ENCODE measurements around the gene ZNF283.

Gene ZNF283

DNA sequence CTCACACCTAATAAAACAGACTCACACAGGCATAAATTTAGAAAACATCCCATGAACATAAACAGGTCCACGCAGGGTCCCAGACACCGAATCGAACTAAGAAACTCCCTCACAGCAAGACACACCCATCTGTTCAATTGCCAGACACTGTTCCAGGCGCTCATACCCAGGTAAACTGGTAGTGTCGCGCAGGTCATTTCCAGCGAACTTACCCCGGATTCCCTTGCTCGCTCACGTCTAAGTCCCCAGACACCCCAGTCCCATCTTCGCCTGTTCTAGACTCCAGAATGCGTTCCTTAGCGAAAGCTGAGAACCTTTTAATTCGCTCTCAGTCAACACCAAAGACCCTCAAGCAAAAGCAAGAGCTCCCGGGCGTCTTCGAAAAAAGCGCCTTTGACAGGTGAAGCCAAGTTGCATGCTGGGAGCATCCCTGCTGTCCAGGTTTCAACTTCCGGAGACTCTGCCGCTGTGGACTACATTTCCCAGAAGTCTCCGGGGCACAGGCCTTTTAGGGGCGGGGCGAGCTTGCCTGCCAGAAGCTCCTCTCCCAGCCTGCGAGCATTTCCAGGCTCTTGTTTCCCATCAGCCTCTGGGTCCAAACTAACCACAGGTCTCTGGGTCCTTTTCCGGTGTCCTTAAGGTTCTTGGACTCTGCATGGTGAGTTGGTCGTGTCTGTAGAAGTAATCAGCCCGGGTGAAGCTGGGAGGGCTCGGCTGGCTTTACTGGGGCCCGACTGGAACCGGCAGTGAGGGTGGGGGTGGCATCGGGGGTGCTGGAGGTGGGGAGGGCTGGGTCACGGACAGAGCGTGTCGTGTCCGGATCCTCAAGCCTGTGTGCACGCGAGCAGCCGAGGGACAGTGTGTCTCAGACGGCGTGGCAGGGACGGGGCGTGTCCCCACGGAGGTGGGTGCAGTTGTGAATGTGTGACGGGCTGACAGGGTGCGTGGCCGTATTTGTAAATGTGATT lies at the start of gene ZNF283:
Gene ZNF283, plus strand, starts transcription at position 535 of the 968 bp plus-strand sequence. CDS start 6,184 bp downstream, outside the sequence.
- H3K36me3 ChIP-seq = peaks cover 31 to 37% (median 35%) of the 10 kb centered on the region in 3 donors
- peak within 1 kb of the TSS; percentile 64 to 72 for H3K27ac ChIP-seq
- no peaks in the 10 kb centered on the region for H3K9me3 ChIP-seq
- peaks cover 0 to 8% (median 5%) of the 10 kb centered on the region in 4 donors for H3K4me1 ChIP-seq
- TF ChIP-seq, protein P1, sequence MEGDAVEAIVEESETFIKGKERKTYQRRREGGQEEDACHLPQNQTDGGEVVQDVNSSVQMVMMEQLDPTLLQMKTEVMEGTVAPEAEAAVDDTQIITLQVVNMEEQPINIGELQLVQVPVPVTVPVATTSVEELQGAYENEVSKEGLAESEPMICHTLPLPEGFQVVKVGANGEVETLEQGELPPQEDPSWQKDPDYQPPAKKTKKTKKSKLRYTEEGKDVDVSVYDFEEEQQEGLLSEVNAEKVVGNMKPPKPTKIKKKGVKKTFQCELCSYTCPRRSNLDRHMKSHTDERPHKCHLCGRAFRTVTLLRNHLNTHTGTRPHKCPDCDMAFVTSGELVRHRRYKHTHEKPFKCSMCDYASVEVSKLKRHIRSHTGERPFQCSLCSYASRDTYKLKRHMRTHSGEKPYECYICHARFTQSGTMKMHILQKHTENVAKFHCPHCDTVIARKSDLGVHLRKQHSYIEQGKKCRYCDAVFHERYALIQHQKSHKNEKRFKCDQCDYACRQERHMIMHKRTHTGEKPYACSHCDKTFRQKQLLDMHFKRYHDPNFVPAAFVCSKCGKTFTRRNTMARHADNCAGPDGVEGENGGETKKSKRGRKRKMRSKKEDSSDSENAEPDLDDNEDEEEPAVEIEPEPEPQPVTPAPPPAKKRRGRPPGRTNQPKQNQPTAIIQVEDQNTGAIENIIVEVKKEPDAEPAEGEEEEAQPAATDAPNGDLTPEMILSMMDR (IDR thresholded peaks at IDR 0.05) = no peak
- DNase-seq = peak; percentile 90 to 92
- intact Hi-C loops (cut with DNase I; ENCODE audit: low total_unique reads) = no loop called here
- H3K27me3 ChIP-seq = no peaks in the 10 kb centered on the region
- H3K4me3 ChIP-seq = peak within 1 kb of the TSS; percentile 58 to 59

DNA sequence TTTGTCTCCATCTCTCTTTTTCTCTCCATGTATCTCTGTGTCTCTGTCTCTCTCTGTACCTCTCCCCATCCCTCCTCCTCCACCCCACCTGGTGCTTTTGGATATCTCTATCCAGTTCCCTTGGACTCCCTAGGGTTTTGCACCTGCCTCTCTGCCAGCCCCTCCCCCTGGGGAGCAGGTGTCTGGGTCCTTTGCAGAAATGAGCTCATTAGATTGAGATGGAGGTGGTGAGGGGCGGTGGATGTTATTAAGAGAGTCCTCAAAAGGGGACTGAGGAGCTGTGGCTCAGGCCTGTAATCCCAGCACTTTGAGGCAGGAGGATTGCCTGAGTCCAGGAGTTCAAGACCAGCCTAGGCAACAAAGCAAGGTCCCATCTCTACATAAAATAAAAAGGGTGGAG lies 48.5 kb upstream of the ZNF283 start:
- TF ChIP-seq, protein P1 (IDR thresholded peaks at IDR 0.05) = no peak
- peaks cover 5 to 38% (median 15%) of the 10 kb centered on the region in 4 donors for H3K4me1 ChIP-seq
- DNase-seq = no peak
- no peaks in the 10 kb centered on the region for H3K9me3 ChIP-seq
- H3K27ac ChIP-seq = peak overlapping the region in 1 of 2 donors; percentile 18
- intact Hi-C loops (cut with DNase I; ENCODE audit: low total_unique reads) = no loop called here
- no peaks in the 10 kb centered on the region for H3K36me3 ChIP-seq
- H3K4me3 ChIP-seq = no peak overlapping the region
- peaks cover 0 to 57% of the 10 kb centered on the region in 2 donors for H3K27me3 ChIP-seq

DNA sequence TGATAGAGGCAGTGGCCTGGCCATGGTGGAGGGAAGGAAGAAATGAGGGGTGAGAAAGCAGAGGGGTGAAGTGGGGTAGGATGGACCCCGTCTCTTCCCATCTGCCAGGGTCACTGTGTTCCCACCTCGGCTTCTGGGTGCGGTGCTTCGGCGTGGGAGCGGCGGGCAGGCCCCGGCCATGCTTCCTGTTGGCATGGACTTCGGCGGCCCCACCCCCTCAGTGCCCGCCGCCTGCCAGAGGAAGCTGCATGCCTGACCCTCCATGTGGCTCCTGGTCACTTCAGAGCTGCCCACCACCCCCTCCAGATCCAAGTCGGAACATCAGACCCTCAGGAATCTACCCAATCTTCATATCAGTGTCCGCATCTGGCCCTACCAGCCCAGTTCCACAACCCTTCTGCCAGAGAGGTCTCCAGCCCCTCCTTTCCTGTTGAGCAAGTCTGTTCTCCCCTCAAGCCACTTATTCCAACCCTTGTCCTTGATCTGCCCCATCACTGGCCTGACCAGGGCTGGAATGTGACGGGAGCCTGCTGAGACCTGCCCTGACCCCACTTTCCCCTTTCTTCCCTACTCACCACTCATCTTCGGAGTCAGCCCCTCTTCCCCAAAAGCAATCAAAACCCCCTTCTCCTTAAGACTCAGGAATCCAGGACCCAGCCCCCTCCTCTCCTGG lies 47.8 kb upstream of the ZNF283 start:
- Histone ChIP-seq H3K9me3 (no peaks in the 10 kb centered on the region), H3K27me3 (peaks cover 0 to 54% of the 10 kb centered on the region in 2 donors), H3K27ac (peak overlapping the region; percentile 18 to 47), H3K4me1 (peaks cover 5 to 34% (median 12%) of the 10 kb centered on the region in 4 donors), H3K4me3 (peak overlapping the region in 1 of 2 donors; percentile 22), H3K36me3 (no peaks in the 10 kb centered on the region)
- TF ChIP-seq, protein P1 (IDR thresholded peaks at IDR 0.05) = no peak
- intact Hi-C loops (cut with DNase I; ENCODE audit: low total_unique reads) = no loop called here
- DNase-seq = peak in 1 of 2 donors; percentile 72

DNA sequence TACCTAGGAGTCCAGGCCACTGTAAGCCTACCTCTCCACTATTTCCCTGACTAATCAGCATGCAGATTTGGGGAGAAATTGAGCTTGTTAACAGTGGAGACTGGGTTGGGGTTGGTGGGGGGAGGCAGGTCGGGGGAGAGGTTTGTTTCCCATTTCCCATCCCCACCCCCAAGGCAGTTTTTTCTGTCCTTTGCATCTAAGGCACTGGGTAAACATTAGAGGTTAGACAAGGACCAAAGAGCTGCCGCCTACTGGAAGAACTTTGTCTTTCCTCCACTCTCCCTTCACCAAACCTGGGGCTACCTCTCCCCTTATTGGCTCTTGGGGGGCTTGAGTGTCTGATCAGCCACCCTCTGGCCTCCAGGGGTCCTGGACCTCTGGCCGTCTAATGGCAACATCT lies 47.3 kb upstream of the ZNF283 start:
- Histone ChIP-seq H3K4me3 (peak overlapping the region; percentile 5 to 22), H3K36me3 (no peaks in the 10 kb centered on the region), H3K27ac (peak overlapping the region in 1 of 2 donors; percentile 32), H3K4me1 (peaks cover 2 to 34% (median 9%) of the 10 kb centered on the region in 4 donors), H3K27me3 (peaks cover 0 to 48% of the 10 kb centered on the region in 2 donors), H3K9me3 (no peaks in the 10 kb centered on the region)
- TF ChIP-seq, protein P1 (IDR thresholded peaks at IDR 0.05) = no peak
- intact Hi-C loops (cut with DNase I; ENCODE audit: low total_unique reads) = no loop called here
- DNase-seq = no peak

DNA sequence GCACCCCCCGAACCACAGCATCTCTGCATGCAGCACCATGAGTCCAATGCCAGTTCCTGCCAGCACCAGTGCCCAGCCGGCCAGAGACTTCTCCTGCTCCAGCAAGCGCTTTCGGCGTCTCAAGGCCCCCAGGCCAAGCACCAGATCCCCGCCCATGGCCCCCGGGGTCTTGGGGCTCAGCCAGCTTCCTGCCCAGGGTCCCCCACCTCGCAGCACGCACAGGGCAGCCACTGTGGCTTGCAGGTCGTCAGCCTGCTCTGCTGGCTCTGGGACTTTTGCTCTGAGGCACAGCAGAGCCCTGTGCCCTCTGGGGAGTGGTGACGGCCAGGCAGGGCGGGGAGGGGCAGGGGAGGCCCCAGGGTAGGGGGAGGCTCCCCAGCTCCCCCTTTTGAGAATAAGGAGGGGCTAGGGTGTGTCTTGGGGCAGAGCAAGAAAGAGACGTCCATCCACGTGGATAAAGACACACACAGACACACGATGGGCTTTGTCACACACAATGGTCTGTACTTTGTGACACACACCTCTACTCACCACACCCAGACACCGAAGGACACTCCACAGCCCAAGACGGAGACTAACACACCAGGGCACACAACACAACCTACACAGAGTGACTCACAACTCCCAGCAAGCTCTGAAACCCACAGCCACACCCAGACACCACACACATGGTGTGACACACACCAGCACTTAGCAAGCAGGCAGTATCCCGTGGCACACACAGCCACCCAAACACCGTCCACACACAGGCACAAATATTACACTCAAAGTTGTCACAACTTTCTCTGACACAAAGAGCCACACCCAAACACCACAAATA lies 46.2 kb upstream of the ZNF283 start, which contains the start of gene KCNN4:
Gene KCNN4, minus strand, starts transcription at position 268 of the 820 bp plus-strand sequence. Its CDS starts 112 bp downstream, at position 156.
- Histone ChIP-seq H3K4me3 (peak within 1 kb of the TSS; percentile 5 to 22), H3K27me3 (peaks cover 0 to 43% of the 10 kb centered on the region in 2 donors), H3K4me1 (peaks cover 0 to 39% (median 10%) of the 10 kb centered on the region in 4 donors), H3K9me3 (no peaks in the 10 kb centered on the region), H3K27ac (peak within 1 kb of the TSS in 1 of 2 donors; percentile 32), H3K36me3 (no peaks in the 10 kb centered on the region)
- TF ChIP-seq, protein P1 (IDR thresholded peaks at IDR 0.05) = no peak
- intact Hi-C loops (cut with DNase I; ENCODE audit: low total_unique reads) = no loop called here
- DNase-seq = no peak

All from tibial artery (tissue), 4 donors.